Stimulated activated naive CD8-positive, alpha-beta T cell treated with anti-CD3 and anti-CD28 coated beads, Interleukin-15, Interleukin-2, amounts not matched to agents 100 ng/mL and 50 ng/mL, for 24 hours (primary cell): ENCODE measurements around the gene GGCX.
"Not testable (repeated sequence)": the region's sequence is repeated elsewhere in the genome, so short reads cannot be mapped to it uniquely, and the experiment has no call there.

Experiments
- H3K27ac Mint-ChIP-seq: one replicate; pipeline ENCODE4 v1.8.0; 2021; ENCODE audit warnings: mild to moderate bottlenecking, mixed read lengths
- H3K27me3 Mint-ChIP-seq: one replicate; pipeline ENCODE4 v1.8.0; 2021; ENCODE audit warnings: mixed read lengths
- H3K36me3 Mint-ChIP-seq: one replicate; pipeline ENCODE4 v1.8.0; 2021; ENCODE audit warnings: low read depth, mixed read lengths
- H3K4me1 Mint-ChIP-seq: one replicate; pipeline ENCODE4 v1.8.0; 2021; ENCODE audit warnings: low read depth, mixed read lengths
- H3K4me3 Mint-ChIP-seq: one replicate; pipeline ENCODE4 v1.8.0; 2021; ENCODE audit warnings: mild to moderate bottlenecking, mixed read lengths
- H3K9me3 Mint-ChIP-seq: one replicate; pipeline ENCODE4 v1.8.0; 2021; ENCODE audit warnings: mixed read lengths

Gene GGCX

DNA sequence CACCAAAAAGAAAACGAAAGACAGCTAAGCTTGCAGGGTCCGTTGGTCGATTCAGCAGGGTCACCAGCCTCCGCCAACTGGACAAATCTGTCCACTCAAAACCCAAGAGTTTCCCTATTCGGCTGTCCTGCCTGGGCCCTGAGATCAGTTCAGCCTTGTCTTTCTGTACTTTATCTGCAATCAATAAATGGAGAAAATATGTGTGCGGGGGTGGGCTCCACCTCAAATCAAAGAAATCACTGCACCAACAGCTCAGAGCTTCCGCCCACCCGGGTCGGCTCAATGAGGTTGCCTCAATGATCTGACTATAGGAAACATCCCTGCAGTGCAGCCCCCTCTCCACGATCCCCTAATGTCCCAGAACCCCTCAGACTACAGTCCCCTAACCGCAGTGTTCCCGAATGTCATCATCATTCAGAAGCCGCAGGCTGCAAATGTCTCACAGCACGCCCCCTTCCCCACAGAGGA, 447 bp downstream of the GGCX start:
- Mint-ChIP-seq H3K9me3 (no peaks in the 10 kb centered on the region), H3K27ac (peak overlapping the region; percentile 99), H3K4me1 (peaks cover 46% of the 10 kb centered on the region), H3K27me3 (no peaks in the 10 kb centered on the region), H3K36me3 (peaks cover 11% of the 10 kb centered on the region), H3K4me3 (peak overlapping the region; percentile 98)

DNA sequence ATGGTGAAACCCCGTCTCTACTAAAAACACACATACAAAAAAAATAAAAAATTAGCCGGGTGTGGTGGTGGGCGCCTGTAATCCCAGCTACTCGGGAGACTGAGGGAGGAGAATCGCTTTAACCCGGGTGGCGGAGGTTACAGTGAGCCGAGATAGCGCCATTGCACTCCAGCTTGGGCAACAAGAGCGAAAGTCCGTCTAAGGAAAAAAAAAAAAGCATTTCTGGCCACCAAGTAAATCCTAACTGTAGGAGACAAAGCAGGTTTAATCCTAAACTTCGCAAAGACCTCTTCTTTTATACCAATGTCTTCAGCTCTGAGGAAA, 928 bp downstream of the GGCX start:
- not testable (repeated sequence) for H3K9me3 Mint-ChIP-seq, H3K27me3 Mint-ChIP-seq
- Mint-ChIP-seq H3K36me3 (peaks cover 16% of the 10 kb centered on the region), H3K4me1 (peaks cover 46% of the 10 kb centered on the region), H3K4me3 (peak overlapping the region; percentile 98), H3K27ac (peak overlapping the region; percentile 99)

DNA sequence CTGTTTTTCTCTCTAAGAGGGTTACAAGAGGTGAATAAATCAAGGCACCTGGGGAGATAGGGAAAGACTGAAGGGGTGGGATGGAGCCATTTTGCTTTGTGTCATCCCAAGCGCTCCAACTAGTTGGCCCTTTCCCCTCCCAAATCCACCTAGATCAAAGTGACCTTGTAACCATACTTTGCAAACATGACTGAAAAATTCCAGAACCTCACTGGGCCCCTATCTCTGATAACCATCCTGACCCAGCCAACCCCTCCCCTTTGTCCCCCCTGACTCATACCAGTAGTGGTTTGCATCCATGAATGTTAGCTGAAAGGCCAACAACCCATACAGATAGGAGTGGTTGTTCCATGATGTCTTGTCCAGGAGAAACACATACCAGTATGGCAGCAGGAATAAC, 3.1 kb downstream of the GGCX start:
- Mint-ChIP-seq H3K9me3 (no peaks in the 10 kb centered on the region), H3K27me3 (no peaks in the 10 kb centered on the region), H3K27ac (no peak overlapping the region), H3K36me3 (peaks cover 28% of the 10 kb centered on the region), H3K4me3 (no peak overlapping the region), H3K4me1 (peaks cover 40% of the 10 kb centered on the region)

DNA sequence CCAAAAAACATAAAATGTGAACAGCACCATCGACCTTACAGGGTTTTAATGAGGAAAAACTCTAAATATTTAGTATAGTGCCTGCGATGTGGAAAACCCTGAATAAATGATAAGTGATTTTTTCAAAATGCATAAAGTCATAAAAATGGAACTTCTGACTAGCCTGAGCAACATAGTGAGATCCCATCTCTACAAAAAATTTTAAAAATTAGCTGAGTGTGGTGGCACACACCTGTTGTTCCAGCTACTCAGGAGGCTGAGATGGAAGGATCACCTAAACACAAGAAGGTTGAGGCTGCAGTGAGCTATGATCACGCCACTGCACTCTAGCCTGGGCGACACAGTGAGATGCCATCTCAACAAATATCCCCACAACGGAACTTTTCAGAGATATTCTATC, 4.2 kb downstream of the GGCX start:
- H3K36me3 Mint-ChIP-seq = peaks cover 28% of the 10 kb centered on the region
- no peaks in the 10 kb centered on the region for H3K9me3 Mint-ChIP-seq
- no peak overlapping the region for H3K4me3 Mint-ChIP-seq
- H3K27me3 Mint-ChIP-seq = no peaks in the 10 kb centered on the region
- no peak overlapping the region for H3K27ac Mint-ChIP-seq
- H3K4me1 Mint-ChIP-seq = peaks cover 36% of the 10 kb centered on the region

DNA sequence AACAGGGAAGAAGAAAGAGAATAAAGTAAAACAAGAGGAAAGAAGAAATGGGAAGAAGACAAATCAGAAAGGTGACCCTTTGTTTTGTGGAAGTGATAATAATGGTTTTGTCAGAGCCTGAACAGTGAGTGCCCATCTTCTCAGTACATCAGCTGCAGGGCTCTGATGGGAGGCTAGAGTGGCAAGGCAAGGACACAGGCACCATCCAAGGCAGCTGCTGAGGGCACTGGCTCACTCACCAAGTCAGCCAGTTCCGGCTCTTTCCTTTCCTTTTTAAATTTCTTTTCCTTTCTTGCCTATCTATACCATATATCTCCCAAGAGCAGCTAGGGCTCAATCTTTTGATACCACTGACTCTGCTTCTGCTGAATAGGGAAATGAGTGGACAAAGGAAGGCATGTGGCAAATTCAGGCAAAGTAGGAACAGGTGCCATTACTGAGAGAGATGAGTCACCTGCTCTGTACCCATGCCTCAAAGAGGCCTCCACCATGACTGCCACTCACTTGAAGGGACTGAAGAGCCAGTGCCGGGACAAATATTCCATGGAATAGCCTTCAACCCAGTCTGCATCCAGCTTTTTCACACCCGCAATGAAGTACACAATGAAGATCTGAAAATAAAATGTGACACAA, 6.2 kb downstream of the GGCX start:
- no peak overlapping the region for H3K4me3 Mint-ChIP-seq
- H3K4me1 Mint-ChIP-seq = peaks cover 22% of the 10 kb centered on the region
- no peak overlapping the region for H3K27ac Mint-ChIP-seq
- peaks cover 40% of the 10 kb centered on the region for H3K36me3 Mint-ChIP-seq
- H3K27me3 Mint-ChIP-seq = no peaks in the 10 kb centered on the region
- H3K9me3 Mint-ChIP-seq = no peaks in the 10 kb centered on the region

DNA sequence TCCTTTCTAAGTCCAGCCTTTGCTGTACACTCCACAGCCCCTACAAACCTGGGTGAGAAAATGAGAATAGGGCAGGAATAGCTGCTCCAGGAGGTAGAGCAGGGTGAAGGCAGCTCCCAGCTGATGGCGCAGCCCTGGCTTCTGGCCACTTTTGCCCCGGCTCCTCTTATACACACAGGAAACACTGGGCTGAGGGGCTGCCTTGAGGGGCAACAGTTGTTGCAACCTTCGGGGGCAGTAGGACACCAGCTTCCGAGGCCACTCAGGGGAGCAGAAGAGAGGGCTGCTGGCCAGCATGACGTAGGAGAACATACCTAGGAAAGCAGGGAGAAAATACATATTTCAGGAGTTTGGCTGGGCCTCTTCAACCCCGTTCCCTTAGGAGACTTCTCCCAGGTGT, 8.1 kb downstream of the GGCX start:
- Mint-ChIP-seq H3K9me3 (no peaks in the 10 kb centered on the region), H3K36me3 (peaks cover 37% of the 10 kb centered on the region), H3K4me3 (no peak overlapping the region), H3K27ac (no peak overlapping the region), H3K4me1 (peaks cover 5% of the 10 kb centered on the region), H3K27me3 (no peaks in the 10 kb centered on the region)

DNA sequence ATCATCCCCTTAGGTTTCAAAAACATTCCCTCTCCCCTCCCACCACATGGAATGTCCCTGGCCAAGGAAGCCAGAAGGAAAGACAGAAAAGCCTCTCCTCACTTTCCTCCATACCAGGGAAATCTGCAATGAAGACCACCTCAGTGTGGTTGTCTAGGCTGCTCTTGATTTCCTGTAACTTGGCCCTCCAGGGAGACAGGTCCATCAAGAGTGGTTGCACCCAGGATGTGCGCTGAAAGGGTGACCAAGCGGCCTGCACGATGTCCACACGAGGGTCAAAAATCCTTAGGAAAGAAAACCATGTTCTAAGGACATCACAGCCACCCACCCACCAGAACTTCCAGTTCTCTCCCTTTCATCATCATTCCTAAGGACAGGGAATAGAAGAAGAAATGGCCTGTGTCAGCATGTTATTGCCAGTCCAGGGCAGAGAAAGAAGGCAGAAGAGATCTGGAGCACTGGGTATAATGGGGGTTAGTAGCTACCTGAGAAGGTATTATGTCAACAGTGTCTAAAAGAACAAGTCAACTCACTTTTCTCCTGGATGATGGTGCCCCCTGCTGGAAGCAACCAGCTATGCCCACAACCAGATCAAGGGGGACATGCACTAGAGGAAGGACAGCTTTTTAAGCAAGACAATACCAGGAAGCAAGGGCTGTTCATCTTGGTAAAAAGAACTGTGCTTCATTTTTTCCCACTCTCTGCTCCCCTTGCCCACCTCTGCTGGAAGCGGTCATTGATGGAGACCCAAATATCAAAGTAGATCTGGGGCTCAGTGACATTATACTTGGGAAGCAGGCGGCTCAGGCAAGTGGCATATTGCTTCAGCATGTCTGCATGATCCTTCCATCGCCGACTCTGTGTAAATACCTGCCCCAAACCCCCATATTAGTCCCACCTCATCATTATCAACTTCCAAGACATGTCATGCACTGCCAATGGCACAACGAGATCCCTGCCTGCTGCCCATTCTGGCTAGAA, 9.3 kb downstream of the GGCX start:
- H3K4me3 Mint-ChIP-seq = no peak overlapping the region
- no peaks in the 10 kb centered on the region for H3K9me3 Mint-ChIP-seq
- no peaks in the 10 kb centered on the region for H3K27me3 Mint-ChIP-seq
- H3K27ac Mint-ChIP-seq = no peak overlapping the region
- H3K4me1 Mint-ChIP-seq = no peaks in the 10 kb centered on the region
- peaks cover 31% of the 10 kb centered on the region for H3K36me3 Mint-ChIP-seq

DNA sequence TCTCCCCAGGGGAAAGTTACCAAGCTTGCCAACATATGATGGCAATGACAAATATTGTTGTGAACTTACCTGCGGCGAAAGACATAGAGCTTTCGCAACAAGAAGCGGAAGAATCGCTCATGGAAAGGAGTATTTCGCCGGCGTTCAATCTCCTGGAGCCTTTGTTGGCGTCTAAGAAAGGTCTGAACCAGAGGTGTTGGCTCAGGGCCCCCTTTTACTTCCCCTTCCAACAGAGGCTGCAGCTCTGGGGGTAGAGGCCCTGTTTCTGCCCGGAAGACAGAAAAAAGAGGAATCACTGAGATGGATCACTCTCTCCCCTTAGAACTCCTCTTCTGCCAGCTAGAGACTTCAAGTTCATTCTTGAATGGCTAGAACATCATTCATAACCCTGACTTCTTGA, 10.8 kb downstream of the GGCX start:
- Mint-ChIP-seq H3K4me1 (no peaks in the 10 kb centered on the region), H3K27me3 (no peaks in the 10 kb centered on the region), H3K36me3 (peaks cover 30% of the 10 kb centered on the region), H3K4me3 (no peak overlapping the region), H3K9me3 (no peaks in the 10 kb centered on the region), H3K27ac (no peak overlapping the region)

DNA sequence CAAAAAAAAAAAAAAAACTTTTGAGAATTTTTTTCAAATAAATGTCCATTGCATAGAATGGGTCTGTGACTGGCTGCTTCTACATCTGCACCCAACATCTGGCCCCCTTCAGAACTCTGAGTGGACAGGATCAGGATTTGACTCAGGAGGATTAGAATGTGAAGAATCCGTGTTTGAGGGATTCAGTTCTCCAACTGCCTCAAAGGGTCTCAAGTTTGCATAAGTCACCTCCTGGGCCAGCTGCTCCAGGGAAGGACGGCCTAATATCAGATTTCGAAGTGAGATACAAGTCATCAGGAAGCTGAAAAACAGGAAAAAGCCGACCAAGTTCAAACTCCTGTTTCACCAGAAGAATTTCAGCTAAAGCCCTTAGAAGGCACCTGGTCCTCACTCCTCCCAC, 11.5 kb downstream of the GGCX start:
- H3K4me3 Mint-ChIP-seq = no peak overlapping the region
- peaks cover 32% of the 10 kb centered on the region for H3K36me3 Mint-ChIP-seq
- no peaks in the 10 kb centered on the region for H3K27me3 Mint-ChIP-seq
- no peaks in the 10 kb centered on the region for H3K9me3 Mint-ChIP-seq
- H3K27ac Mint-ChIP-seq = no peak overlapping the region
- no peaks in the 10 kb centered on the region for H3K4me1 Mint-ChIP-seq

DNA sequence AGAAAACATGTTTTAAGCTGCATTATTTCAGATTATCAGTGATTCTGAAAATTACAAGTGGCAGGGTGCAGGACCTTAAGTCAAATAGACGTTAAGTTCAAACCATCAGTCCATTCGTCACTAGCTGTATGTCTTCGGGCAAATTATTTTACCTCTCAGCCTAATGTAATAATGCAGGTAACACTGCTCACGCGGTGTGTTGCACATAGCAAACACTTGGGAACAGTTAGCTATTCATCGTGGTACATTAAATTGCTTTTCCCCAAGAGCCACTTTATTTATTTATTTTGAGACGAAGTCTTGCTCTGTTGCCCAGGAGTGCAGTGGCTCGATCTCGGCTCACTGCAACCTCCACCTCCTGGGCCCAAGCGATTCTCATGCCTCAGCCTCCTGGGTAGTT, 12.2 kb downstream of the GGCX start:
- H3K27ac Mint-ChIP-seq = no peak overlapping the region
- H3K27me3 Mint-ChIP-seq = no peaks in the 10 kb centered on the region
- H3K4me1 Mint-ChIP-seq = peaks cover 4% of the 10 kb centered on the region
- H3K9me3 Mint-ChIP-seq = no peaks in the 10 kb centered on the region
- peaks cover 33% of the 10 kb centered on the region for H3K36me3 Mint-ChIP-seq
- no peak overlapping the region for H3K4me3 Mint-ChIP-seq

DNA sequence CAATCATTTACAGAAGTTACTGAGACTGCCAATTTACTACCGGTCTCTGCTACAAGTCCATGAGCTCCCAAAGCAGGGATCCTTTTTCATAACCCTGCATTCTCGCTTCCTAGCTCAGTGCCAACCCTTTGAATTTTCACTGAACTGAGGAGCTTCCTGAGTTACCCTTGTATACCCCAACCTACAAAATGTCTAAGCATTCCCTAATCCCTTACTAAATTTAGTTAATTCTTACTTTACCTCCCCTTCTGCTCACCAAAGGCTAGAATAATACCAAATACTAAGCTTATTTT, 12.7 kb downstream of the GGCX start:
- H3K27ac Mint-ChIP-seq = no peak overlapping the region
- no peaks in the 10 kb centered on the region for H3K9me3 Mint-ChIP-seq
- H3K4me1 Mint-ChIP-seq = peaks cover 7% of the 10 kb centered on the region
- no peaks in the 10 kb centered on the region for H3K27me3 Mint-ChIP-seq
- H3K4me3 Mint-ChIP-seq = no peak overlapping the region
- peaks cover 34% of the 10 kb centered on the region for H3K36me3 Mint-ChIP-seq

DNA sequence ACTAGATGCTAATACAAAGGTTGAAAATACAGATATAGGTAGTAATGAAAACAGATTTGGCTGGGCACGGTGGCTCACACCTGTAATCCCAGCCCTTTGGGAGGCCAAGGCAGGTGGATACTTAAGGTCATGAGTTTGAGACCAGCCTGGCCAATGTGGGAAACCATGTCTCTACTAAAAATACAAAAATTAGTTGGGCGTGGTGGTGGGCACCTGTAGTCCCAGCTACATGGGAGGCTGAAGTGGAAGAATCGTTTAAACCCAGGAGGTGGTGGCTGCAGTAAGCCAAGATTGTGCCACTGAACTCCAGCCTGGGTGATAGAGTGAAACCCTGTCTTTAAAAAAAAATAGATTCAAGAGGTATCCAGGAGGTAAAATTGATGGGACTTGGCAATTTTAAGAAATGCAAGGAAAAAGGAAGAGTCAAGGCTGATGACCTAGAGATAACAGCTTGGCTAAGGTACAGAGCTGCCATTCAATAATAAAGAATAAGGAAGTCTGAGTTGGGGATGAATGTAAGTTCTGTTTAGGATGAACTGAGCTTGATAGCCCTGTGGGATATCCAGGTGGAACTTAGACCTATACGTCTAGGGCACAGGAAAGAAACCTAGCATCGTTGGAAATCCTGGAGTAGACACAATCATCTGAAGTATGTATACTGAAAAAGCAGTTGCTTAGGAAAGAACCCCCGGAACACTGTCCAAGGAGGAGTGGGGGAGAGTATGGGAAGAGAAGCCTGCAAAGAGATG, 13.3 kb downstream of the GGCX start:
- no peak overlapping the region for H3K4me3 Mint-ChIP-seq
- H3K36me3 Mint-ChIP-seq = peaks cover 40% of the 10 kb centered on the region
- H3K27me3 Mint-ChIP-seq = no peaks in the 10 kb centered on the region
- peaks cover 11% of the 10 kb centered on the region for H3K4me1 Mint-ChIP-seq
- no peaks in the 10 kb centered on the region for H3K9me3 Mint-ChIP-seq
- H3K27ac Mint-ChIP-seq = no peak overlapping the region

DNA sequence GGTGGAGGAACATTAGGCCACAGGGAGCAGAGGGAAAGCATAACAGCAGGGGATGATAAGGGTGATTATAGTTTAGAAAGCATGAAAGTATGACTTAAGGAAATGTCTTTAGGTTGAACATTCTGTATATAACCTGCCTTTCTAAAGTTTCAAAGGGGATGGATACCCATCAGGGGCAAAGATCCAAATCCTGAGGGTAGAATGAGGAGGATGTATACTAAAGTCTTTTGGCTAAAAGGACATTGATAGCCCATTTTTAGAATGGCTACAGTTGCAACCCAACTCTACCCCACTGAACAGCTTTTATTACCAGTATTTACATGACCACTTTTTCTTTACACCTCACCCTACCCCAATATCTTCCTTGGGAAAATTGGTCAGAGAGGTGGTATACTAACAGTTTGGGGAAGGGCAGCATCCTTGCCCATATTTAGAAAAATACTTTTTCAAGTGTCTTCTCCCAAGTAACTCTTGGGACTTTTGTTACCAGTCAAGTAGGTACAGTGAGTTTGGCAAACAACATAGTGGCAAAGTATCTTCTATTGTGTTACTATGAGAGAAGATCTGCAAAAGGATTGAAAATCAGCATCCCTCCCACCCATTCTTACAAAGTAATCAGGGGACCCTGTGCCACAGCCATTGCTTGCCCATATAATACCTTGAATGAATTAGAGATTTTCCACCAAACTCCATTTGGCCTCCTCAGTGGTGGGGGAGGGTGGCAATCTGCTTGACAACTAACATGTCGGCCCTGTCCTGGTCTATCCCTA, 14.0 kb downstream of the GGCX start:
- H3K27ac Mint-ChIP-seq = peak overlapping the region; percentile 69
- peaks cover 47% of the 10 kb centered on the region for H3K36me3 Mint-ChIP-seq
- peaks cover 18% of the 10 kb centered on the region for H3K4me1 Mint-ChIP-seq
- no peaks in the 10 kb centered on the region for H3K27me3 Mint-ChIP-seq
- no peak overlapping the region for H3K4me3 Mint-ChIP-seq
- no peaks in the 10 kb centered on the region for H3K9me3 Mint-ChIP-seq

DNA sequence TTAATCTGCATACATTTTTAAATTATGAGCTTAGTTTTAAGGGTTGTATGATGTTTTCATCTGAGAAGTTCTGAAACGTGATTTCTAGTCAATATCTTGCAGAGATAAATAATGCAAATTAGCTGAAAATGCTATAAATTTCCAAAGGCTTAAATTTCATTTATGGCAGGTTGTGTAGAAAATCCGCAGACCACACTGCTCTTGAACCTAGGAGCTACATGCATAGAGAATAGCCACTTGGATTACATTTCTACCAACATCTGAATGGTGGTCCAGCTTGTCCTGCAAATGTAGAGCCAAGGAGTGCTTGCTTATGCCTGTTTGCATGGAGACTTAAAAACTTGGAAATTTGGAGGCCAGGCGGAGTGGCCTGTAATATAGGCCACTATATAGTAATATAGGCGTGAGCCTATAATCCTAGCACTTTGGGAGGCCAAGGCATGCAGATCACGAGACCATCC, 15.5 kb downstream of the GGCX start:
- Mint-ChIP-seq H3K4me1 (peaks cover 33% of the 10 kb centered on the region), H3K27me3 (no peaks in the 10 kb centered on the region), H3K27ac (no peak overlapping the region), H3K4me3 (no peak overlapping the region), H3K36me3 (peaks cover 54% of the 10 kb centered on the region), H3K9me3 (no peaks in the 10 kb centered on the region)
